GM12878 (cell line): ENCODE measurements around the gene MMP14. TPM values are rescaled to one million over a fixed set of nuclear protein-coding genes. Genes with fewer than 3 reads are reported as not detected.

Source experiments
- ATAC-seq: fragments of 200-7000 bp; cut with Tn5 transposase; 3 replicates; pipeline ENCODE4 v1.9.1; 2020; ENCODE audit warnings: mild to moderate bottlenecking, moderate library complexity
- BruUV-seq: library from RNA; stranded (reverse); fragments of 400-500 nt; replicated peaks from 2 replicates; lab custom pipeline; 2021; lab: Mats Ljungman, UMichigan
- CTCF ChIA-PET: fragments of 300-600 bp; sonication (Branson Sonifier 250); formaldehyde crosslinking; extraction: SDS; loops from one replicate; lab custom pipeline; 2021; ENCODE audit warnings: inconsistent platforms; lab: Yijun Ruan, JAX
- POLR2A ChIA-PET: fragments of 350-600 bp; formaldehyde crosslinking; extraction: SDS; loops from one replicate; lab custom pipeline; 2021; ENCODE audit warnings: inconsistent platforms; lab: Charles Lee
- RAD21 ChIA-PET: fragments of 300-600 bp; sonication (Branson Sonifier 250); formaldehyde crosslinking; loops from one replicate; lab custom pipeline; 2023; ENCODE audit warnings: antibody characterized with exemption; ENCODE audit not compliant: unreplicated experiment; lab: Charles Lee
- SMC1A ChIA-PET: fragments of 300-600 bp; sonication (Branson Sonifier 250); formaldehyde crosslinking; loops from one replicate; lab custom pipeline; 2023; ENCODE audit not compliant: unreplicated experiment, uncharacterized antibody; lab: Charles Lee
- DNase-seq: peaks from one replicate; pipeline ENCODE4 v3.0.0-alpha.2; 2011; ENCODE audit warnings: low read depth, low spot score
- FAIRE-seq: peaks from 3 replicates; lab custom pipeline; 2011; peaks lifted over from hg19 to GRCh38; lab: Jason Lieb, UNC
- H2AFZ ChIP-seq: 2 replicates; pipeline ENCODE4 v1.6.0; 2011; ENCODE audit warnings: low read depth, low read length, control low read depth; ENCODE audit not compliant: control insufficient read depth
- H3K27ac ChIP-seq: 2 replicates; pipeline ENCODE4 v1.5.1; 2011; ENCODE audit warnings: control low read depth; ENCODE audit not compliant: control insufficient read depth, insufficient read depth
- H3K27me3 ChIP-seq, 2 experiments: replicated peaks in 1 of 2; 2 replicates each; pipeline versions ENCODE4 v1.6.0 to v1.6.1; 2011; ENCODE audit warnings: low read length in 1 of 2; ENCODE audit not compliant: control insufficient read depth in 2 of 2, insufficient read depth in 2 of 2
- H3K36me3 ChIP-seq, 2 experiments: 2 replicates each; pipeline ENCODE4 v1.5.1; 2011; ENCODE audit warnings: low read length in 1 of 2; ENCODE audit not compliant: control insufficient read depth in 2 of 2, insufficient read depth in 2 of 2
- H3K4me1 ChIP-seq: 2 replicates; pipeline ENCODE4 v1.6.1; 2011; ENCODE audit warnings: mild to moderate bottlenecking, low read length, moderate library complexity, mixed read lengths; ENCODE audit not compliant: control insufficient read depth, insufficient read depth
- H3K4me2 ChIP-seq: 2 replicates; pipeline ENCODE4 v1.6.0; 2011; ENCODE audit warnings: control low read depth; ENCODE audit not compliant: control insufficient read depth, insufficient read depth
- H3K4me3 ChIP-seq: fragments of 200-600 bp; sonication (generic); 2 replicates; pipeline ENCODE4 v1.5.1; 2016
- H3K79me2 ChIP-seq: 2 replicates; pipeline ENCODE4 v1.6.0; 2011; ENCODE audit warnings: low read length; ENCODE audit not compliant: control insufficient read depth, insufficient read depth
- H3K9ac ChIP-seq: 2 replicates; pipeline ENCODE4 v1.8.0; 2011; ENCODE audit warnings: low read length, control low read depth, mixed read lengths; ENCODE audit not compliant: control insufficient read depth, insufficient read depth
- H3K9me3 ChIP-seq: replicated peaks from 3 replicates; pipeline ENCODE4 v1.5.1; 2011; ENCODE audit warnings: mild to moderate bottlenecking, low read length; ENCODE audit not compliant: control insufficient read depth, insufficient read depth
- H4K20me1 ChIP-seq: 2 replicates; pipeline ENCODE4 v1.6.0; 2011; ENCODE audit not compliant: control insufficient read depth, insufficient read depth
- BCL11A ChIP-seq: IDR thresholded peaks from 2 replicates; pipeline ENCODE4 v1.6.1; 2011; ENCODE audit warnings: low read depth, low read length
- BMI1 ChIP-seq: fragments of 450-650 bp; IDR thresholded peaks from 2 replicates; pipeline ENCODE4 v1.6.1; 2016; ENCODE audit warnings: mild to moderate bottlenecking, moderate library complexity, borderline replicate concordance
- BRCA1 ChIP-seq: IDR thresholded peaks from 2 replicates; pipeline ENCODE4 v1.6.1; 2011; ENCODE audit warnings: low read depth, low read length, improper control_type of control experiment
- FOS ChIP-seq: IDR thresholded peaks from 3 replicates; pipeline ENCODE4 v1.6.1; 2011; ENCODE audit warnings: borderline replicate concordance; ENCODE audit not compliant: insufficient read length; ENCODE audit errors: extremely low read depth
- IKZF1 ChIP-seq: fragments of 450-650 bp; conservative IDR thresholded peaks from 2 replicates; pipeline ENCODE4 v1.6.1; 2017; ENCODE audit warnings: antibody characterized with exemption, mild to moderate bottlenecking
- JUND ChIP-seq: IDR thresholded peaks from 2 replicates; pipeline ENCODE4 v1.6.1; 2012; ENCODE audit warnings: low read depth, mild to moderate bottlenecking, low read length, improper control_type of control experiment, moderate library complexity
- MYC ChIP-seq: IDR thresholded peaks from 2 replicates; pipeline ENCODE4 v1.6.1; 2011; ENCODE audit warnings: mild to moderate bottlenecking, low read length, moderate library complexity, inconsistent platforms; ENCODE audit not compliant: insufficient read depth, insufficient replicate concordance, insufficient read length, severe bottlenecking
- RAD21 ChIP-seq: IDR thresholded peaks from 2 replicates; pipeline ENCODE4 v1.6.1; 2011; ENCODE audit warnings: mild to moderate bottlenecking, low read depth, low read length, moderate library complexity; ENCODE audit not compliant: insufficient read depth
- RB1 ChIP-seq: fragments of 450-650 bp; formaldehyde crosslinking; IDR thresholded peaks from 2 replicates; pipeline ENCODE4 v1.6.1; 2017; ENCODE audit warnings: mild to moderate bottlenecking, borderline replicate concordance
- RCOR1 ChIP-seq: conservative IDR thresholded peaks from 2 replicates; pipeline ENCODE4 v1.6.1; 2012; ENCODE audit warnings: low read depth, low read length, improper control_type of control experiment
- SMAD1 ChIP-seq: fragments of 450-650 bp; IDR thresholded peaks from 2 replicates; pipeline ENCODE4 v1.6.1; 2018; ENCODE audit warnings: mild to moderate bottlenecking, low read depth; ENCODE audit not compliant: partially characterized antibody
- SP1 ChIP-seq: IDR thresholded peaks from one replicate; pipeline ENCODE4 v1.6.1; 2011; ENCODE audit warnings: low read depth, low read length
- TARDBP ChIP-seq: IDR thresholded peaks from 2 replicates; pipeline ENCODE4 v1.6.1; 2016; ENCODE audit warnings: borderline replicate concordance
- ZSCAN29 ChIP-seq: fragments of 450-650 bp; IDR thresholded peaks from 2 replicates; pipeline ENCODE4 v1.6.1; 2017; ENCODE audit warnings: mild to moderate bottlenecking, moderate library complexity
- WGBS: methylation state at CpG from one replicate; pipeline ENCODE4 v1.1.6; 2016; ENCODE audit warnings: low lambda C conversion rate; ENCODE audit not compliant: insufficient replicate concordance, insufficient coverage; ENCODE audit errors: missing lambda C conversion rate; 5-methylcytosine and 5-hydroxymethylcytosine counted together
- in situ Hi-C: fragments of 300-500 bp; cut with MboI; formaldehyde crosslinking; loops from 9 replicates; pipeline ENCODE4 v1.14.3; 2018; ENCODE audit warnings: mixed read lengths
- intact Hi-C: fragments of 100-400 bp; cut with micrococcal nuclease; formaldehyde crosslinking; loops from one replicate; pipeline ENCODE4 v1.14.2; 2022; ENCODE audit not compliant: unreplicated experiment
- polyA plus RNA-seq, 11 experiments: library from polyadenylated mRNA; depleted of rRNA in 4 of 11; unstranded in 6 of 11; stranded (reverse) in 5 of 11; fragments of >200 nt; fragmentation: Nextera tagmentation in 4 of 11; fragmentation: Illumina TruSeq in 1 of 11; extraction: Ambion mirVana in 4 of 11; extraction: Trizol in 1 of 11; gene quantifications; 1 replicate in 1 of 11; 2 replicates in 10 of 11; pipeline versions ENCODE4 v1.2.1 to v1.2.3, GENCODE V29; 2011 to 2016; ENCODE audit warnings: inconsistent platforms in 2 of 11, missing spikeins in 2 of 11, low read depth in 1 of 11
- total RNA-seq, 4 experiments: library from RNA; depleted of rRNA in 3 of 4; stranded (reverse); fragments of >200 nt in 3 of 4; fragmentation: Illumina TruSeq in 1 of 4; extraction: Trizol in 1 of 4; gene quantifications; 2 replicates each; pipeline versions ENCODE4 v1.2.1 to v1.2.3, GENCODE V29; 2013 to 2021
- TF ChIP-seq, protein P1 (sequence below): fragments of 450-650 bp; IDR thresholded peaks from 2 replicates; pipeline ENCODE4 v1.6.1; 2018; ENCODE audit warnings: borderline replicate concordance, mild to moderate bottlenecking; ENCODE audit not compliant: partially characterized antibody
- TF ChIP-seq, protein P2 (sequence below): fragments of 450-650 bp; IDR thresholded peaks from 2 replicates; pipeline ENCODE4 v1.6.1; 2014; ENCODE audit warnings: mild to moderate bottlenecking
- TF ChIP-seq, protein P3 (sequence below): fragments of 450-650 bp; IDR thresholded peaks from 2 replicates; pipeline ENCODE4 v1.6.1; 2017; ENCODE audit warnings: low read depth, mild to moderate bottlenecking, moderate library complexity

MMP14 gene
- total and polyA plus RNA-seq, 10 of the 15 experiments (the other 5 are each of a cell fraction or from before 2014, with no cell fraction given): 0.31 to 1.9 (median 0.70) TPM; not detected in 2

DNA sequence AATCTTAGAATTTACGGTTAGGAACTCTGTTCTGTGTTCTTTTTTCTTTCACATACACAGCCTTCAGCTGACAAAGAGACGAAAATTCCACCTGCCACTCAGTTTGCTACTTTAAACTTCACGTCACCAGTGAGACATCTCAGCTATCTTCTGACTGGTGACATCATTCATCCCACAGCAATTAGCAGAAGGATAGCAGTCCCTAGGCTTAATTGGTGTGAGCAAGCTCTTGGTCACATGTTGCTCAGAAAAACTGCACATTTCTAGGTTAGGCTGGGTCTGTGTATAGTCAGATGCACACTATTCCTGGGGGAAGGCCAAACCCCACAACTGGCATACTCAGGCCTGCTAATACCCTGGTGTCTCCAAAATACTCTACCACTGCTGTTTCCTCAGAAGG lies 45.1 kb upstream of the MMP14 start (continued):
- no peak for TF ChIP-seq MYC
- peak; percentile 24; the same call in 1 of the 2 replicates for TF ChIP-seq IKZF1
- TF ChIP-seq, protein P1, sequence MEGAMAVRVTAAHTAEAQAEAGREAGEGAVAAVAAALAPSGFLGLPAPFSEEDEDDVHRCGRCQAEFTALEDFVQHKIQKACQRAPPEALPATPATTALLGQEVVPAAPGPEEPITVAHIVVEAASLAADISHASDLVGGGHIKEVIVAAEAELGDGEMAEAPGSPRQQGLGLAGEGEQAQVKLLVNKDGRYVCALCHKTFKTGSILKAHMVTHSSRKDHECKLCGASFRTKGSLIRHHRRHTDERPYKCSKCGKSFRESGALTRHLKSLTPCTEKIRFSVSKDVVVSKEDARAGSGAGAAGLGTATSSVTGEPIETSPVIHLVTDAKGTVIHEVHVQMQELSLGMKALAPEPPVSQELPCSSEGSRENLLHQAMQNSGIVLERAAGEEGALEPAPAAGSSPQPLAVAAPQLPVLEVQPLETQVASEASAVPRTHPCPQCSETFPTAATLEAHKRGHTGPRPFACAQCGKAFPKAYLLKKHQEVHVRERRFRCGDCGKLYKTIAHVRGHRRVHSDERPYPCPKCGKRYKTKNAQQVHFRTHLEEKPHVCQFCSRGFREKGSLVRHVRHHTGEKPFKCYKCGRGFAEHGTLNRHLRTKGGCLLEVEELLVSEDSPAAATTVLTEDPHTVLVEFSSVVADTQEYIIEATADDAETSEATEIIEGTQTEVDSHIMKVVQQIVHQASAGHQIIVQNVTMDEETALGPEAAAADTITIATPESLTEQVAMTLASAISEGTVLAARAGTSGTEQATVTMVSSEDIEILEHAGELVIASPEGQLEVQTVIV: no peak
- no peak for TF ChIP-seq JUND
- no peak for TF ChIP-seq ZSCAN29
- no peak for TF ChIP-seq BRCA1
- TF ChIP-seq, protein P2, sequence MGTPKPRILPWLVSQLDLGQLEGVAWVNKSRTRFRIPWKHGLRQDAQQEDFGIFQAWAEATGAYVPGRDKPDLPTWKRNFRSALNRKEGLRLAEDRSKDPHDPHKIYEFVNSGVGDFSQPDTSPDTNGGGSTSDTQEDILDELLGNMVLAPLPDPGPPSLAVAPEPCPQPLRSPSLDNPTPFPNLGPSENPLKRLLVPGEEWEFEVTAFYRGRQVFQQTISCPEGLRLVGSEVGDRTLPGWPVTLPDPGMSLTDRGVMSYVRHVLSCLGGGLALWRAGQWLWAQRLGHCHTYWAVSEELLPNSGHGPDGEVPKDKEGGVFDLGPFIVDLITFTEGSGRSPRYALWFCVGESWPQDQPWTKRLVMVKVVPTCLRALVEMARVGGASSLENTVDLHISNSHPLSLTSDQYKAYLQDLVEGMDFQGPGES: no peak
- TF ChIP-seq SMAD1: no peak
- TF ChIP-seq FOS: no peak
- TF ChIP-seq, all 136 proteins: peak for 11

DNA sequence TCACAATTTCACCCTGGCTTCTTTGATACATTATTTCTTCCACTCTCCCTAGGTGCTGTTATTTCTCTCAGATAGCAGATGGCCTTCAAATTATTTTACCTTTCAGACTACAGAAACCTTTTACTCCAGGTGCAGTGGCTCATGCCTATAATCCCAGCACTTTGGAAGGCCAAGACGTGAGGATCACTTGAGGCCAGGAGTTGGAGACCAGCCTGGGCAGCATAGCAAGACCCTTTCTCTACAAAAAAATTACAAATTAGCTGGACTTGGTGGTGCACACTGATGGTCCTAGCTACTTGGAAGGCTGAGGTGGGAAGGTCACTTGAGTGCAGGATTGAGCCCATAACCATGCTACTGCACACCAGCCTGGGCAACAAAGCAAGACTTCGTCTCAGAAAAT lies 44.2 kb upstream of the MMP14 start:
- ChIA-PET CTCF (interaction anchor here (1.0 to 4.2 kb wide), 6 partner anchors 10 to 61 kb away, joined by 3 to 34 read pairs (median 18); partner anchors contain the start of gene SLC7A7), RAD21 (interaction anchor here (0.9 to 9.8 kb wide), 3 partner anchors 17 to 32 kb away, joined by 3 to 219 read pairs (median 41); partner anchors contain the start of gene SLC7A7), POLR2A (interaction anchor here (0.5 to 11.3 kb wide), 4 partner anchors 16 to 1721 kb away, joined by 5 to 245 read pairs (median 6); partner anchors contain the start of gene SLC7A7), SMC1A (interaction anchor here (1.0 to 20.3 kb wide), 6 partner anchors 9 to 132 kb away, joined by 3 to 395 read pairs (median 4); partner anchors contain the start of genes OXA1L and SLC7A7)
- Histone ChIP-seq H3K27ac (no peak overlapping the region), H4K20me1 (no peaks in the 10 kb centered on the region), H3K79me2 (peaks cover 24% of the 10 kb centered on the region), H3K4me3 (no peak overlapping the region), H2AFZ (no peak overlapping the region), H3K9me3 (no peaks in the 10 kb centered on the region; the same call in 2 of the 3 replicates), H3K27me3 (no peaks in the 10 kb centered on the region), H3K9ac (no peak overlapping the region), H3K4me1 (peaks cover 54% of the 10 kb centered on the region), H3K36me3 (no peaks in the 10 kb centered on the region; a peak in 2 of 4 replicates), H3K4me2 (no peak overlapping the region)
- intact Hi-C loops: loop anchor here (10.0 kb wide), 1 partner anchor 307 kb away; no protein-coding TSS in a partner anchor
- no peak for FAIRE-seq
- 98% methylated on average over 2 of the region's 2 CpGs for WGBS
- no peak for DNase-seq
- no TSS peak for BruUV-seq
- no peak for ATAC-seq
- in situ Hi-C loops: no loop called here
- TF ChIP-seq, protein P2: no peak
- no peak for TF ChIP-seq BMI1
- no peak for TF ChIP-seq RB1
- TF ChIP-seq RAD21: no peak
- TF ChIP-seq TARDBP: no peak
- no peak for TF ChIP-seq RCOR1
- TF ChIP-seq BCL11A: no peak
- TF ChIP-seq SP1: no peak
- TF ChIP-seq, protein P3, sequence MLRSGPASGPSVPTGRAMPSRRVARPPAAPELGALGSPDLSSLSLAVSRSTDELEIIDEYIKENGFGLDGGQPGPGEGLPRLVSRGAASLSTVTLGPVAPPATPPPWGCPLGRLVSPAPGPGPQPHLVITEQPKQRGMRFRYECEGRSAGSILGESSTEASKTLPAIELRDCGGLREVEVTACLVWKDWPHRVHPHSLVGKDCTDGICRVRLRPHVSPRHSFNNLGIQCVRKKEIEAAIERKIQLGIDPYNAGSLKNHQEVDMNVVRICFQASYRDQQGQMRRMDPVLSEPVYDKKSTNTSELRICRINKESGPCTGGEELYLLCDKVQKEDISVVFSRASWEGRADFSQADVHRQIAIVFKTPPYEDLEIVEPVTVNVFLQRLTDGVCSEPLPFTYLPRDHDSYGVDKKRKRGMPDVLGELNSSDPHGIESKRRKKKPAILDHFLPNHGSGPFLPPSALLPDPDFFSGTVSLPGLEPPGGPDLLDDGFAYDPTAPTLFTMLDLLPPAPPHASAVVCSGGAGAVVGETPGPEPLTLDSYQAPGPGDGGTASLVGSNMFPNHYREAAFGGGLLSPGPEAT: no peak
